PC-9 (cell line): ENCODE results near the gene MAN1C1. TPM values are rescaled to one million over a fixed set of nuclear protein-coding genes. Genes with fewer than 3 reads are reported as not detected.

Experiments used
- BruUV-seq: library from RNA; stranded (reverse); fragments of 400-500 nt; replicated peaks from 2 replicates; lab custom pipeline; 2021; lab: Mats Ljungman, UMichigan
- CTCF ChIA-PET: fragments of 300-600 bp; sonication (Branson Sonifier 250); formaldehyde crosslinking; loops from one replicate; lab custom pipeline; 2022; ENCODE audit warnings: antibody characterized with exemption; lab: Charles Lee
- POLR2A ChIA-PET: fragments of 300-600 bp; sonication (Branson Sonifier 250); formaldehyde crosslinking; loops from one replicate; lab custom pipeline; 2022; ENCODE audit warnings: antibody characterized with exemption; ENCODE audit not compliant: unreplicated experiment; lab: Charles Lee
- DNase-seq, 2 experiments: peaks; one replicate each; pipeline versions ENCODE4 v3.0.0 to v3.0.0-alpha.2; 2015 to 2022; ENCODE audit warnings: mixed read lengths in 1 of 2
- H2AFZ ChIP-seq: fragments of 200-600 bp; sonication (generic); 2 replicates; pipeline ENCODE4 v1.8.1; 2017; ENCODE audit warnings: antibody characterized with exemption
- H3F3A ChIP-seq: fragments of 200-600 bp; sonication (generic); 2 replicates; pipeline ENCODE4 v1.8.1; 2017; ENCODE audit warnings: antibody characterized with exemption, mild to moderate bottlenecking, low read depth; ENCODE audit not compliant: insufficient read depth
- H3K27ac ChIP-seq: fragments of 200-600 bp; sonication (generic); 2 replicates; pipeline ENCODE4 v1.6.1; 2016; ENCODE audit warnings: mixed run types
- H3K27me3 ChIP-seq: fragments of 200-600 bp; sonication (generic); 2 replicates; pipeline ENCODE4 v1.6.1; 2016; ENCODE audit warnings: low read depth, mixed run types; ENCODE audit not compliant: insufficient read depth
- H3K36me3 ChIP-seq: fragments of 200-600 bp; sonication (generic); 2 replicates; pipeline ENCODE4 v1.6.1; 2016; ENCODE audit warnings: low read depth, mixed run types
- H3K4me1 ChIP-seq: fragments of 200-600 bp; sonication (generic); replicated peaks from 2 replicates; pipeline ENCODE4 v1.6.1; 2016; ENCODE audit warnings: mixed run types; ENCODE audit not compliant: insufficient read depth
- H3K4me2 ChIP-seq: fragments of 200-600 bp; sonication (generic); 2 replicates; pipeline ENCODE4 v1.6.1; 2017; ENCODE audit warnings: mixed run types
- H3K4me3 ChIP-seq: fragments of 200-600 bp; sonication (generic); 2 replicates; pipeline ENCODE4 v1.6.1; 2016; ENCODE audit warnings: mixed run types
- H3K79me2 ChIP-seq: fragments of 200-600 bp; sonication (generic); 2 replicates; pipeline ENCODE4 v1.6.1; 2017; ENCODE audit warnings: low read depth, mixed run types
- H3K9me2 ChIP-seq: fragments of 200-600 bp; sonication (generic); 2 replicates; pipeline ENCODE4 v1.8.1; 2017; ENCODE audit warnings: mild to moderate bottlenecking; ENCODE audit not compliant: insufficient read depth
- H3K9me3 ChIP-seq: fragments of 200-600 bp; sonication (generic); 2 replicates; pipeline ENCODE4 v1.8.1; 2016; ENCODE audit warnings: low read depth; ENCODE audit not compliant: insufficient read depth
- H4K20me1 ChIP-seq: fragments of 200-600 bp; sonication (generic); 2 replicates; pipeline ENCODE4 v1.8.1; 2017; ENCODE audit not compliant: insufficient read depth
- EZH2 ChIP-seq: fragments of 200-600 bp; sonication (generic); IDR thresholded peaks from 2 replicates; pipeline ENCODE4 v1.8.0; 2017; ENCODE audit warnings: antibody characterized with exemption, low read depth
- intact Hi-C: fragments of 100-400 bp; cut with micrococcal nuclease; formaldehyde crosslinking; loops from one replicate; pipeline ENCODE4 v1.10.0; 2022; ENCODE audit not compliant: unreplicated experiment
- total RNA-seq: library from RNA; stranded (reverse); gene quantifications from 2 replicates; pipeline ENCODE4 v1.2.3, GENCODE V29; 2021
- TF ChIP-seq, protein P1 (sequence below): fragments of 200-600 bp; sonication (generic); conservative IDR thresholded peaks from 2 replicates; pipeline ENCODE4 v1.6.1; 2017; ENCODE audit warnings: mixed run types, antibody characterized with exemption, mild to moderate bottlenecking, moderate library complexity

MAN1C1 gene
- total RNA-seq, 1 experiment from 2014 or later, result 0.41 TPM

DNA sequence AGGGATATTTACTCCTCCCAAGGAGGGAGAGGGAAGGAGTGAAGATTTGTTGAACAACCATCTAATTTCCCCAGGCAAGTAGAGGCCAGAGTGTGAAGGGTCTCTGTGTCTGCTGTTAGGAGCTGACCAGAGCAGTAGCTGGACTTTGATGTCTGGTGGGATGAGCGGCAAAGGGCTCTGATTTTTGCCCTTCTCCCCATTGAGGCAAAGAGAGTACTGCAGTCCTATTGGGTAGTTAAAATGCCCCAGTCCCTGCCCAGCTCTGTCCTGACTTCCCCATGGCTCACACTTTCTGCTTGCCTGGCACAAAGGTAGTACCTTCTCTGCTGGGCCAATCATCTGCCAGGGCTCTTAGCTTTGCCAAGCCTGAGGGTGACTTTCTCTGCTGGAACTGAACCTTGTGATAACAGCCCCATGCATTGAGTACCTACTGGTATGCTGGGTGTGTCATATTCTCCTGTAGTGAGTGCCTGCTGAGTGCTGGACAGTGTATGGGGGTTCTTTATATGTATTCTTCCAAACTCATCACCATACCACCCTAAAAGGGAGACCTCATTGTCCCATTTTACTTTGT lies 119.5 kb downstream of the MAN1C1 start:
- ChIA-PET POLR2A (no interaction called here), CTCF (no interaction called here)
- no peak overlapping the region for H3K27ac ChIP-seq
- H3K36me3 ChIP-seq, result no peaks in the 10 kb centered on the region
- H3K79me2 ChIP-seq, result no peaks in the 10 kb centered on the region
- no peak overlapping the region for H3K4me2 ChIP-seq
- H2AFZ ChIP-seq, result no peak overlapping the region
- intact Hi-C loops, result no loop called here
- no TSS peak for BruUV-seq
- H4K20me1 ChIP-seq, result no peaks in the 10 kb centered on the region
- H3K9me3 ChIP-seq, result no peaks in the 10 kb centered on the region
- no peaks in the 10 kb centered on the region for H3K4me1 ChIP-seq
- DNase-seq, result no peak
- H3F3A ChIP-seq, result no peaks in the 10 kb centered on the region
- no peak for TF ChIP-seq EZH2
- TF ChIP-seq, protein P1, sequence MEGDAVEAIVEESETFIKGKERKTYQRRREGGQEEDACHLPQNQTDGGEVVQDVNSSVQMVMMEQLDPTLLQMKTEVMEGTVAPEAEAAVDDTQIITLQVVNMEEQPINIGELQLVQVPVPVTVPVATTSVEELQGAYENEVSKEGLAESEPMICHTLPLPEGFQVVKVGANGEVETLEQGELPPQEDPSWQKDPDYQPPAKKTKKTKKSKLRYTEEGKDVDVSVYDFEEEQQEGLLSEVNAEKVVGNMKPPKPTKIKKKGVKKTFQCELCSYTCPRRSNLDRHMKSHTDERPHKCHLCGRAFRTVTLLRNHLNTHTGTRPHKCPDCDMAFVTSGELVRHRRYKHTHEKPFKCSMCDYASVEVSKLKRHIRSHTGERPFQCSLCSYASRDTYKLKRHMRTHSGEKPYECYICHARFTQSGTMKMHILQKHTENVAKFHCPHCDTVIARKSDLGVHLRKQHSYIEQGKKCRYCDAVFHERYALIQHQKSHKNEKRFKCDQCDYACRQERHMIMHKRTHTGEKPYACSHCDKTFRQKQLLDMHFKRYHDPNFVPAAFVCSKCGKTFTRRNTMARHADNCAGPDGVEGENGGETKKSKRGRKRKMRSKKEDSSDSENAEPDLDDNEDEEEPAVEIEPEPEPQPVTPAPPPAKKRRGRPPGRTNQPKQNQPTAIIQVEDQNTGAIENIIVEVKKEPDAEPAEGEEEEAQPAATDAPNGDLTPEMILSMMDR, result no peak
- no peaks in the 10 kb centered on the region for H3K27me3 ChIP-seq
- H3K4me3 ChIP-seq, result no peak overlapping the region
- H3K9me2 ChIP-seq, result no peaks in the 10 kb centered on the region

- BruUV-seq, result no TSS peak
- Histone ChIP-seq H3K4me2 (no peak overlapping the region), H2AFZ (no peak overlapping the region), H3F3A (no peaks in the 10 kb centered on the region), H3K9me3 (no peaks in the 10 kb centered on the region), H3K4me3 (no peak overlapping the region), H4K20me1 (no peaks in the 10 kb centered on the region), H3K79me2 (no peaks in the 10 kb centered on the region), H3K9me2 (no peaks in the 10 kb centered on the region), H3K27ac (no peak overlapping the region), H3K4me1 (no peaks in the 10 kb centered on the region), H3K27me3 (no peaks in the 10 kb centered on the region), H3K36me3 (no peaks in the 10 kb centered on the region)
- CTCF ChIA-PET, result no interaction called here
- POLR2A ChIA-PET, result interaction anchor here (0.7 kb wide), 1 partner anchor 155 kb away, joined by 5 read pairs; no protein-coding TSS in a partner anchor
- intact Hi-C loops, result no loop called here
- DNase-seq, result no peak
- TF ChIP-seq, protein P1, result no peak
- TF ChIP-seq EZH2, result no peak
These were observed 120.5 kb downstream of the MAN1C1 start for GRCh38 chr1:25737130-25737529.

- TF ChIP-seq EZH2, result no peak
- TF ChIP-seq, protein P1, result no peak
- H3K9me2 ChIP-seq, result no peaks in the 10 kb centered on the region
- CTCF ChIA-PET, result no interaction called here
- H3F3A ChIP-seq, result no peaks in the 10 kb centered on the region
- intact Hi-C loops, result no loop called here
- H3K4me3 ChIP-seq, result no peak overlapping the region
- H3K4me1 ChIP-seq, result no peaks in the 10 kb centered on the region
- H4K20me1 ChIP-seq, result no peaks in the 10 kb centered on the region
- no peaks in the 10 kb centered on the region for H3K27me3 ChIP-seq
- H3K9me3 ChIP-seq, result no peaks in the 10 kb centered on the region
- H2AFZ ChIP-seq, result no peak overlapping the region
- POLR2A ChIA-PET, result no interaction called here
- no peaks in the 10 kb centered on the region for H3K79me2 ChIP-seq
- no TSS peak for BruUV-seq
- H3K4me2 ChIP-seq, result no peak overlapping the region
- no peak overlapping the region for H3K27ac ChIP-seq
- DNase-seq, result no peak
- no peaks in the 10 kb centered on the region for H3K36me3 ChIP-seq
These were observed 121.9 kb downstream of the MAN1C1 start for GRCh38 chr1:25738499-25738898.
